GM21619 (cell line): ENCODE results near the gene CNNM4.
"Not testable (repeated sequence)": the region's sequence is repeated elsewhere in the genome, so short reads cannot be mapped to it uniquely, and the experiment has no call there.

Experiments
- ATAC-seq: cut with Tn5 transposase; IDR thresholded peaks from one replicate; pipeline ENCODE4 v1.9.1; 2021; ENCODE audit not compliant: unreplicated experiment

CNNM4 gene

DNA sequence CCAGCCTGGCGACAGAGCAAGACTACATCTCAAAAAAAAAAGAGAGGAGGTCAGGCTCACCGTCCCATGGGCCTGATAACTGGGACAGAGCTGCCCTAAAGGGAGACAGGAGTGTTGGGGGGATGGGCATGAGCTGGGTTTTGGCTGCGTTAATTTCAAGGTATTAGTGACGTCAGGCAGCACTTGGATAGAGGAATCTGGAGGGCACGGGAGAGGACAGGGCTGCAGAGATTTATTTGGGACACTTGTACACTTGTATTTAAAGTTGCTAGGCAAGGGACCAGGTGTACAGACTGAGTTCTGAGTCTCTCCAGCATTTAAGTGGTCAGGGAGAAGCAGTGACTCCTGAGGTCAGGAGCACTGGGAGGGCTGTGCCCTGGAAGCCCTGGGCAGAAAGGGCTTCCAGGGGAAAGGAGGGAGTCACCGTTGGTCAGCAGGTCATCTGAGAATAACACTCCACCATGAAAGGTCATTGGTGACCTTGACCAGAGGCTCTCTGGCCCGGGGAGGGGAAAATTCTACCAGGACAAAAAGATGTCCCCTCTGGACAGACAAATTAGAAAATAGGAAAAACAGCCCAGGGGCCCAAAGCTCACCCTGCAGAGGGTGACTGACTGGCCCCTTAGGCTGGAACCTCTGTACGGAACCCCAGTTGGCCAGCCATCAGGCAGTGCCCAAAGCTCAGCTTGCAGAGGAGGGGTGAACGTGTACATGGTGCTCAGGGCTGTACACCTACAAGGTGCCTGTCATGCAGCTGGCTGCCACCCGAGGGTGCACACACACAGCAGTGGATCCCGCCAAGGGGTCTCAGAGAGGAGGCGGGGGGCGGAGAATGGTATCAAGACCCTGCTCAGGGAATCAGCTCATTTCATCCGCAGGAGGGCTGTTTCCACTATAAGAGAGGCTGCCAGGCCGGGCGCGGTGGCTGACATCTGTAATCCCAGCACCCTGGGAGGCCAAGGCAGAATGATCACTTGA is 32.4 kb downstream of the CNNM4 start:
- no peak for ATAC-seq

DNA sequence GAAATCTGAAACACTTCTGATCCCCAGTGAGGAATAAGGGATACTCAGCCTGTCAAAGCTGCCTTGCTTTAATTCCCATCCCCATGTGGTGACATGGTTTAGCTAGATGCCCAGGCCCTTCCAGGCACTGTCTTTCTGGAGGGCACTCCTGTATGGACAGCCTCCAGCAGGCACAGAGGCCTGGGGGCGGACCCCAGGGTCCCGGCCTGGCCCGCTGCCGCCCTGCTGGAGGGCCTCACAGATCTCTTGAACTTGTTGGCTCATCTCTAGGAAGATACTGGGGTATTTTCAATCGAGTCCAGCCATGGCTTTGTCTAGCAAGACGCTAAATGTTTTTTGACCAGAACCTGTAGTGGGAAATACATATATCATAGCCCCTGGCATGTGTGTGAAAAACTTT is 34.4 kb downstream of the CNNM4 start:
- no peak for ATAC-seq

DNA sequence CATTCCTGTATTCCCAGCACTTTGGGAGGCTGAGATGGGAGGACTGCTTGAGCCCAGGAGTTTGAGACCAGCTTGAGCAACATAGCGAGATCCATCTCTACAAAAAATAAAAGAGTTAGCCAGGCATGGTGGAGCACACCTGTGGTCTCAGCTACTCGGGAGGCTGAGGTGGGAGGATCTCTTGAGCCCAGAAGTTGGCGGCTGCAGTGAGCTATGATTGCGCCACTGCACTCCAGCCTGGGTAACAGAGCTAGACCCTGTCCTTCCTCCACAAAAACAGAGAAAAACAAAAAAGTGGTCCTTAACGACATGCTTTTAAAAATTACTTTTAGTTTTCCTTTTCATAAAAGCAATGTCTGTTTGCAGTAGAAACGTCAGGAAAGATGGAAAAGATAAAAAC is 35.8 kb downstream of the CNNM4 start:
- ATAC-seq = not testable (repeated sequence)

DNA sequence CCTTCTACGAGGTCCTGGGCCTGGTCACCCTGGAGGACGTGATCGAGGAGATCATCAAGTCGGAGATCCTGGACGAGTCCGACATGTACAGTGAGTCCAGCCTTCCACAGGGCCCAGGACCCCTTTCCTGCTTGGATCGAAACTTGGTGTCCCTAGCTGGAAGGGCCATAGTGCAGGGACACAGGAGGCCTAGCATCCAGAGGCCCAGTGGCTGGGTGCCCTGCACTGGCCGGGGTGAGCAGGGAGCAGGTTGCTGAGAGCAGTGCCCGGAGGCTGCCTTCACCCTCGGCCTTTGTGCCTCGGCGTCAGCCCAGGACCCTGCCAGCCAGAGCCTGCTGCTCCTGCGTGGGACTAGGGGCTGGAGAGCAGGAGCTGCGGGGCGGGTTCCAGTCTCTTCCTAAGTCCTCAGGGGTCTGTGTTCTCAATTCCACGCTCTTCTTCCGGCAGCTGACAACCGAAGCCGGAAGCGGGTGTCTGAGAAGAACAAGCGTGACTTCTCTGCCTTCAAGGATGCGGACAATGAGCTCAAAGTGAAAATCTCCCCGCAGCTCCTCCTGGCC is 36.4 kb downstream of the CNNM4 start:
- no peak for ATAC-seq

DNA sequence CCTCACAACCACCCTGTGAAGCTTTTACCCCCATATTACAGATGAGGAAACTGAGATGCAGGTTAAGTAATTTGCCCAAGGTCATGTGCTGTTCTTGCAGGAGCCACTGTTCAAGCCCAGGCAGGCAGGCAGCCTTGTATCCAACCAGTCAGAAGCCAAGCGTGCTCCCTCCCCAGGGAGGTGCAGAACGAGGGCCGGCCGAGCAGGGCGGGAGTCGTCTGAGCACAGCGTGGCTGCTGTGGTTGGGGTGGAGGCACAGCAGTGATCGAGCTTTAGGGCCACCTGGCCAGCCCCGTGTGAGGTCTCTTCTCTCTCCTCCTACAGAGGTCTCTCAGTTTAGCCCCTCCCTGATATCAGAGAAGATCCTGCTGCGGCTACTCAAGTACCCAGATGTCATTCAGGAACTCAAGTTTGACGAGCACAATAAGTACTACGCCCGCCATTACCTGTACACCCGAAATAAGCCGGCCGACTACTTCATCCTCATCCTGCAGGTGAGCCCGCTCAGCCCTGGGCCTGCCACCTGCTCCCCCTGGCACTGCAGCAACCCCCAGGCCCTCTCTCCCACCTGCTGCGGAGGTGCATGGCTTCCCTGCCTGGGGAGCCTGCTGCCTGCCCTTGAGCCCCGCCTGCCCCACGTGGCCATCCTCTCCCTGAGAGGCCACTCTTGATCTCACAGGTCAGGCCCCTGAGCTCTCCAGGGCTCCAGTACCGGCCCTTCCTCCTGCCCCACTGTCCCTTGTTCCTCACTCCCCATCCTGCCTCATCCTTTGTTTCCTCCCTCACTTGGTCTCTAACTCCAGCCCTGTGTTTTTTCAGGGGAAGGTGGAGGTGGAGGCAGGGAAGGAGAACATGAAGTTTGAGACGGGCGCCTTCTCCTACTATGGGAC is 38.3 kb downstream of the CNNM4 start:
- ATAC-seq = no peak

DNA sequence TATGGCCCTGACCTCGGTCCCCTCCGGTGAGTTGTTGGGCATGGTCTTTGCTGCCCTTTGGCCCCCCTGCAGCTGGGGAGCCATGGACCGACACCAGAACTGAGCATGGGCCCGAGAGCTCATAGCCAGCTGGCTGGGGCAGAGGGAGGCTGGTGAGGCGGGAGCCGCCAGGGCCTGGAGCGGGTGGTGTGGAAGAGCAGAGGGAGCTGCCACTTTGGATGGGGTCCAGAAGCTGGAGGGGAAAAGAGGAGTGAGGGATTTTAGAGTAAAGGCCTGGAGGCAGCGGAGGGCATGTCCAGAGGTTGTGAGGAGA is 38.9 kb downstream of the CNNM4 start:
- no peak for ATAC-seq

DNA sequence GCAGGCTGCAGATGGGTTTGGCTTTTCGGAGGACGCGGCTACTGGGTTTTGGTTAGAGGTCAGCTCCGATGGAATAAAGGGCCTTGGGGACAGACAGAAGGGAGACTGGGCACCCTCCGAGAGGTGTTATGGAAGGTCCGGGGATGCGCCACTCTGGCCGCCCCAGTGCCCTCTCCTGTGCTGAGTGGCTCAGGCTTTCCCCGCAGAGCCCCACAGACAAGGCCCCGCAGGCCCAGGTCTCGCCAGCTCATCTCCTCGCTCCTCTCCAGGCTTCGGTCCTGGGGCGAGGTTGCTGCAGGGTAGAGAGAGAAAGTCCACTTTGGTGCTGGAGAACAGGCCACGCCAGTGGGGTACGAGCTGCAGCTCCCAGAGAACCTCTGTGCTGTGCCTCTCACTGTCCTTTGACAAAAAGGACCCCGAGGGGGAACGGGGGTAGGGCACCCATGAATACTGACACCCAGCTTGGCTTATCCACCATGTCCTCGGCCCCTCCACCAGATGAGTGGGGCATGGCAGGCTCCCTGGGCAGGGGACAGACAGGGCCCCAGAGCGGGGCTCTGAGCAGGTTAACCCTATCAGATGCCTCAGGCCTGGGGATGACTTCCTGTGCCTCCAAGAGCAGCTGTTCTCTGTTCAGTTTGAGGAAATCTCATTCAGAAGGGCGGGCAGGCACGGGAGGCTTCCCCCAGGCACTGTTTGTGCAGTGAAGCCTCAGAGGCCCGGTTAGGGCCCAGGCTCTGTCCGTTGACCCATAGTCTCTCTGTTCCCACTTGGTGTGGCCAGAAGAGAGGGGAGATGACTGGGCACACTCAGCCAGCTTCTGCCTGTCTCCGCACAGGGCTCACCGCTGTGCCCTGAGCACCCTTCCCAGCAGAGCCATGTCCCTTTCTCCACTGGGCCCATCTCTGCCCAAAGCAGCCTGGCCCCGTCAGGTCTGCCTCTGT is 39.6 kb downstream of the CNNM4 start:
- peak; percentile 4 for ATAC-seq

DNA sequence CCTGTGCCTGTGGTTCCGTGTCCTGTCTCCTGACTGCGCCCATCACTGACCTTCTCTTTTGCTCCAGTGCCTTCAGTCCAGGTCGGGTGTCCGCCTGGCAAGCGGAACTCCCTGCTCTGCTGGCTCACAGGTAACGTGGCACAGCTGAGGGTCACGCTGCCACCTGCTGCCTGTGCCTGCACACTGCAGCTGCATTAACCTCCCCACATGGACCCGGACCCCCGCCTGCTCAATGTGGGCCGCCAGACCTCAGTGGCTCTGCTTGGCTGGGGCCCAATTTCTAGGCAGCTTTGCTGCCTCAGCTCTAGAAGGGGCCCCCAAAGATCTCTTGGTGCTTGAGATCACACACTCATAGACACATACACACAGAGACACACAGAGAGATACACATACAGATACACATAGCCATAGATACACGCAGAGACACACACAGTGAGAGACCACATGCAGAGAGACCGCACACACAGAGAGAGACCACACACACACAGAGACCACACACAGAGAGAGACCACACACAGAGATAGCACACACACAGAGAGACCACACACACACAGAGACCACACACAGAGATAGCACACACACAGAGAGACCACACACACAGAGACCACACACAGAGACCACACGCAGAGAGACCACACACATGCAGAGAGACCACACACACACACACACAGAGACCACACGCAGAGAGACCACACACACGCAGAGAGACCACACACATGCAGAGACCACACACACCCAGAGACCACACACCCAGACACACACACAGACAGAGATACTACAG is 40.5 kb downstream of the CNNM4 start:
- peak; percentile 80 for ATAC-seq

DNA sequence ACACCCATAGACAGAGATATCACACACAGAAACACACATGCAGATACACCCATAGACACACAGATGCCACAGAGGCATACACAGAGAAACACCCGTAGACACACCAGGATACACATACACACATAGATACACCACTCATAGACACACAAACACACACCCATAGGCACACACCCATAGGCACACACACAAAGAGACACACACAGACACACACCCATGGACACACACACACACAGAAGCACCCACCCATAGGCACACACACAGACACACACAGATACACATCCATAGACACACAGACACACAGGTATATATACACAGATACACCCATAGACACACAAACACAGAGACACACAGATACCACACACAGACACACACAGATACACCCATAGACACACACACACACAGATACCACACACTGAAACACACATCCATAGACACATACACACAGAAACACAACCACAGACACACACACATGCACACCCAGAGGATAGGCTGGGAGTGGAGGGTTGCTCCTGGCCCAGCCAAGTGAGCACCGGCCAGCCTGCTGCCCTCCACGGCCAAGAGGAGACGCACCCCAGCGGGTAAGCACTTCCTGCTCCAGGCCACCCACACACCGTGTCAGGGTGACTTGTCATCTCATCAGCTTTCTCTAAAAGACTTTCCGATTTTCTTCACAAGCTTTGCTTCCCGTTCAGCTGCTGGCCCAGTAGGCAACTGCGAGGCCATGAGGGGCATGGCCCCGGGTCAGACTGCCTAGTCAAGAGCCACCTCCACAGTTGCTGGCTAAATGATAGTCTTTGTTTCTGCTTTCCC is 41.3 kb downstream of the CNNM4 start:
- ATAC-seq = no peak

DNA sequence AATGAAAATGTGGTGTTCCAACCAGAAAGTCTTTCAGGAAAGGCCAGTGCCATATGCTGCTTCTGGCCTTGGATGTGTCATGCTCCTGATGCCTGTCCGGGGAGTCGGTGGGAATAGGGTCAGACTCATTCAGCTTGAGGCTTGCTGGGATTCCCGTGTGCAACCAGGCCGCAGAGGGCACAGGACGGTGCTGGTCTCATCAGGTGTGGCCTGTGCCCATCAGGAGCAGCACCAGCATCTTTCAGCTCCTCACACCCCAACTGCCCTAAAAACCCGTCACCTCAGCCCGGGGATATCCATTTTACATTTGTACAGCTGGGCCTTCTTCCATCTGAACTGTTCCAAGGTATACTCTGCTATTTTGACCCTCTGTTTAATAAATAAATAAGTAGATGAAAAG is 42.0 kb downstream of the CNNM4 start:
- ATAC-seq = no peak

DNA sequence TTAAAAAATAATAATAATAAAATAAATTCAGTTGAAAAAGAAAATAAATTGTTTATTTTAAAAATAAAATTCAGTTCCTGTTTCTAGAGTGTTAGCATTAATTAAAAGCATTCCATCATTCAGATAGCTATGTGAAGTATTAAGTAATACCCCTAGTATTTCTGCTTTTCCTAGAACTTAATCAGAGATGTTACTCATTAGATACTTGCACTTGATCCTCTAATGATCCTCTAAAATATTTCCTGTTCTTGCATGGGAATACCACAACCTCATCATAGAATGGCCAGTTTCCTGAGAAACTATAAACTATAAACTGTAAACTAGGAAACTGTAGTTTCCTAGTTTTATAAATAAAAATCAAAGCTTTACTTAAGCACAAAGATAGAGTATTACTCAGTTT is 44.3 kb downstream of the CNNM4 start:
- no peak for ATAC-seq

DNA sequence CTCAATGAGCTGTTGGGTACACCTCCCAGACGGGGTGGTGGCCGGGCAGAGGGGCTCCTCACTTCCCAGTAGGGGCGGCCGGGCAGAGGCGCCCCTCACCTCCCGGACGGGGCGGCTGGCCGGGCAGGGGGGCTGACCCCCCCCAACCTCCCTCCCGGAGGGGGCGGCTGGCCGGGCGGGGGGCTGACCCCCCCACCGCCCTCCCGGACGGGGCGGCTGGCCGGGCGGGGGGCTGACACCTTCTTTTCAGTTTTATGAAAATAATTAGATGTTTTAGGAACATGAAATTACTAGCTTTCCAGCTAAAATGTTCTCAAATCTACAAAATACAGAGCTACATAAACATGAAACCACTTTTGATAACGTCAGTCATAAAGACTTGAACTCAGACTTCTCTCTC is 45.2 kb downstream of the CNNM4 start:
- not testable (repeated sequence) for ATAC-seq

DNA sequence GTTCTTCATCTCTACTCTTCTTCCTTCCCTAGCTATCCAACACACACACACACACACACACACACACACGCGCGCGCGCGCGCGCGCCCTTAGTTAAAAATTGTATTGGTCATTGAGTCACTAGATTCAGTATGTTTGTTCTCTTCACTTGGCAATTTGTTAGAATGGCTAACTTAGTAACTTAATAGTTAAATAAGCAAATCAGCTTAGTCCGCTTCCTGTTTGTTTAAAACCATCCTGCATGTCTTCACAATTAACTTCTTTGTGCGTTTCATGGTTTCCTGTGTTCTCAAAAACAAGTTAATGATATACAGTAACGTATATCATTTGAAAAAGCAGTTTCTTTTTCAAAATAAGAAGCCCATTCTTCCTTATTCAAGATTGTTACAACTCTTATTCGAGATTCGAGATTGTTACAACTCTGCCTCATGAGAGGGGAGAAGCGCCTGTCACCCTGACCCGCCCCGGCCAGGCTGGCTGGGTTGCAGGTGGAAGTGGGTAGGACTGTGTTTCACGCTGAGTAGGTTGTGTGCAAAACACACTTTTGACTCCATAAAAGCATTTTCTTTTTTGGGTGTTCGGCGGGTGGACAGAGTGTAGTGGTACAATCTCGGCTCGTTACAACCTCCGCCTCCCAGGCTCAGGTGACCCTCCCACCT is 45.9 kb downstream of the CNNM4 start:
- ATAC-seq = peak; percentile 68

DNA sequence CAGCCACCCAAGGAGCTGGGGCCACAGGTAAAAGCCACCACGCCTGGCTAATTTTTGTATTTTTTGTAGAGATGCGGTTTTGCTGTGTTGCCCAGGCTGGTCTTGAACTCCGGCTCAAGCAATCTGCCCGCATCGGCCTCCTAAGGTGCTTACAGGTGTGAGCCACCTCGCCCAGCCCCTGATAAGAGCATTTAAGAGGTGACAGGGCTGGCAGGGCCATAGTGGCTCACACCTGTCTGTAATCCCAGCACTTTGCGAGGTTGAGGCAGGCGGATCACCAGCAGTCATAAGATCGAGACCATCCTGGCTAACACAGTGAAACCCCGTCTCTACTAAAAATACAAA is 46.4 kb downstream of the CNNM4 start:
- no peak for ATAC-seq

DNA sequence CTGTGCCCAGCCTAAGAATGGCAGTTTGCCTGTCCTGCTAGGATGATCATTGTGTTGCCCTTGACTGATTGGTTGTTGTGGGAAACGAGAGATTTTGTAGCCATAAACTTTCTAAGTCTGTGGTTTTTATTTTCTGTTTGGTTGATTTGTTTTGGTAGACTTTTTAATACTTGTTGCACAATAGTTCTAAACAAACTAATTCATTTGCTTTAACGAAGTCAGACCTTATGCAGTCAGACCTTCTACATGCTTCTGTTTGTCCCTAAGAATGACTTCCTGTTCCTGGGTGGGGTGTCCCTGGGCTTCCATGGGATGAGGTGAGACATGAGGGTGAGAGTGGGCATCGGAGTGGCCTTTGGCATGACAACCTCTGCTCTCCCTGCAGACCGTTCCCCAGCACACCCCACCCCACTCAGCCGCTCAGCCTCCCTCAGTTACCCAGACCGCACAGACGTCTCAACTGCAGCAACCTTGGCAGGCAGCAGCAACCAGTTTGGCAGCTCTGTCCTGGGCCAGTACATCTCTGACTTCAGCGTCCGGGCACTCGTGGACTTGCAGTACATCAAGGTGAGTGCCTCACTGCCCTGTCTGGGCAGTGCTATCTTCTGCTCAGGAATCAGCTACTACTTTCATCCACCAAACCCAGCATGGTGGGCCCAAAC is 47.6 kb downstream of the CNNM4 start:
- no peak for ATAC-seq

DNA sequence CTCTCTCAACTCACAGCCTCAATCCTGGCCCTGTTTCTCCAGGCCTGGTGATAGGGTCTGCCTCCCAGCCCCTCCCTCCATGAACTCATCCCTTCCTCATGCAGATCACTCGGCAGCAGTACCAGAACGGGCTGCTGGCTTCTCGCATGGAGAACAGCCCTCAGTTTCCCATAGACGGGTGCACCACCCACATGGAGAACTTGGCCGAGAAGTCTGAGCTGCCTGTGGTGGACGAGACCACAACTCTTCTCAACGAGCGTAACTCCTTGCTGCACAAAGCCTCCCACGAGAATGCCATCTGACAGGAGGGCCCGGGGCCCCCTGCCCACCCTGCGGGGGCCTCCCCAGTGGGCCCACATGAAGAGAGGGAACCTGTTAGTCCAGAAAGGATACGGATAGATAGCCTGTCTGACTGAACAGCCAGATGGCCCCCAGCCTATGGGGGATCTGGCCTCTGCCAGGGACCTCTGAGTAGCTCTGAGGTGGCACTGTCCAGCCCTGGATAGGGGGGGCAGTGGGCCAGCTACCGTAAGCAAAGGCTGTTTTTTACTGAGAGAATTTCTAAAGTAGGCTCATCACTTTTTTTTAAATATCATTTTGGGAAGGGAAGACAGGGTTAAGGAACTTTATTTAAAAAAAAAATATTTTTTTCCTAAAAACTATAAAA is 48.6 kb downstream of the CNNM4 start:
- no peak for ATAC-seq

DNA sequence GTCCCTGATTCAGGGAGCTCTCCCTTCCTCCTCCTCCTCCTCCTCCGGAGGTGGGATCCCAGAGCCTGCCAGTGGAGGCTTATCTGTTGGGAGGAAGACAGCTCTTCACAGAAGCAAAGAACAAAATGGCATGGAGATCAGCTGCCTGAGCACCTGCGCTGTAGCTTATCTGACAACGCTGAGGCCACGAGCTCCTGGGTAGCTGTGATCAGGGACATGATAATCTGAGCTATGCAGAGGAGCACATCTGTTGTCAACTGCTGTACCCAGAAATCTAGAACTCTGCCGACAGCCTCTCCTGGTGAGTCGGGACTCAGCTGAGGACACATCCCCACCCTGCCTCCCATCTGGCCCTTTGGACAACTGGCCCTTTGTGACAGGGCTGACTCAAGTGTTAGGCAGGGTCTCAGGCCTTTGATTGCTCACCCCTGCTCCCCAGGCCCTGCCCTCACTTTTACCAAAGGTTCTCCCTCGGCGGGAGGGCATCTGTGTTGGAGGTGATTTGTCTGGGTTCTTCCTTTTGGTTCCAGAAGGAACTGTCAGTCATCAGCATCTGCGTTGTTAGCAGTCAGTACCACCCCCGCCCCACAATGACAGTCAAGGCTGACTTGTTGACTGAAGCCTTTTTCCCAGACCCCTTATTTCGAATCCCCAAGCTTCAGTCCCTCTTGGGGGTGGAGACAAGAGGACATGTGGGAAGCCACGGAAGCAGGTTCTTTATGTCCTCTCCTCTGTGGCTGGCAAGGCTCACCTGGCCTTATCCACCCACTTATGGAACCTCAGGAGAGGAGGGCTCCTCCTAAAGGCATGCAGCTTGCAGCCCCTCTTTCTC is 49.5 kb downstream of the CNNM4 start:
- ATAC-seq = no peak
